Mucosa of descending colon (tissue), 3 donors: ENCODE results near the gene KLF17. TPM values are rescaled to one million over a fixed set of nuclear protein-coding genes. Genes with fewer than 3 reads are reported as not detected.
"Not testable (repeated sequence)": the region's sequence is repeated elsewhere in the genome, so short reads cannot be mapped to it uniquely, and the experiment has no call there.

ENCODE experiments used
- ATAC-seq: fragments of 200-7000 bp; cut with Tn5 transposase; one replicate; pipeline ENCODE4 v1.9.1; 2020; ENCODE audit warnings: mild to moderate bottlenecking, moderate library complexity
- DNase-seq, 3 donors: peaks; one replicate each; pipeline ENCODE4 v3.0.0-alpha.2; 2020
- H3K36me3 ChIP-seq: fragments of 200-600 bp; one replicate; pipeline ENCODE4 v1.8.0; 2021; ENCODE audit warnings: low read depth, mild to moderate bottlenecking
- H3K4me1 ChIP-seq: fragments of 200-600 bp; one replicate; pipeline ENCODE4 v1.8.0; 2021; ENCODE audit warnings: low read depth, mild to moderate bottlenecking
- H3K4me3 ChIP-seq: fragments of 200-600 bp; one replicate; pipeline ENCODE4 v1.8.0; 2021; ENCODE audit warnings: mild to moderate bottlenecking
- H3K9me3 ChIP-seq: fragments of 200-600 bp; one replicate; pipeline ENCODE4 v1.8.0; 2021; ENCODE audit warnings: mild to moderate bottlenecking
- intact Hi-C, 2 donors: fragments of 100-400 bp; cut with DNase I in 1 of 2; cut with micrococcal nuclease in 1 of 2; formaldehyde crosslinking; loops; one replicate each; pipeline versions ENCODE4 v1.11.0 to v1.11.1; 2022; cut with DNase I, micrococcal nuclease
- total RNA-seq, 3 donors: library from RNA; stranded (reverse); fragmentation: NEBNext Ultra II Directional in 2 of 3; extraction: Animal tissue kit (Norgen Biotek cat#: 25700) in 2 of 3; gene quantifications; one replicate each; pipeline versions ENCODE4 v1.2.1 to v1.2.4, GENCODE V29; 2021 to 2023
- TF ChIP-seq, protein P1 (sequence below): fragments of 200-600 bp; IDR thresholded peaks from one replicate; pipeline ENCODE4 v1.8.0; 2022; ENCODE audit warnings: antibody characterized with exemption, mild to moderate bottlenecking
- donor health status: DM: no; HTN: no; CAD: no; lungs with moderate emphysema.
- donor health status: DM: no; HTN: no; CAD: no.
- donor health status: DM: no; HTN: yes; CAD: no.

The KLF17 gene
- total RNA-seq, 3 donors from 2014 or later: 0.13 TPM; not detected in 2

GRCh38 chr1:44110916-44111315 lies 7.7 kb upstream of the KLF17 start:
- TF ChIP-seq, protein P1, sequence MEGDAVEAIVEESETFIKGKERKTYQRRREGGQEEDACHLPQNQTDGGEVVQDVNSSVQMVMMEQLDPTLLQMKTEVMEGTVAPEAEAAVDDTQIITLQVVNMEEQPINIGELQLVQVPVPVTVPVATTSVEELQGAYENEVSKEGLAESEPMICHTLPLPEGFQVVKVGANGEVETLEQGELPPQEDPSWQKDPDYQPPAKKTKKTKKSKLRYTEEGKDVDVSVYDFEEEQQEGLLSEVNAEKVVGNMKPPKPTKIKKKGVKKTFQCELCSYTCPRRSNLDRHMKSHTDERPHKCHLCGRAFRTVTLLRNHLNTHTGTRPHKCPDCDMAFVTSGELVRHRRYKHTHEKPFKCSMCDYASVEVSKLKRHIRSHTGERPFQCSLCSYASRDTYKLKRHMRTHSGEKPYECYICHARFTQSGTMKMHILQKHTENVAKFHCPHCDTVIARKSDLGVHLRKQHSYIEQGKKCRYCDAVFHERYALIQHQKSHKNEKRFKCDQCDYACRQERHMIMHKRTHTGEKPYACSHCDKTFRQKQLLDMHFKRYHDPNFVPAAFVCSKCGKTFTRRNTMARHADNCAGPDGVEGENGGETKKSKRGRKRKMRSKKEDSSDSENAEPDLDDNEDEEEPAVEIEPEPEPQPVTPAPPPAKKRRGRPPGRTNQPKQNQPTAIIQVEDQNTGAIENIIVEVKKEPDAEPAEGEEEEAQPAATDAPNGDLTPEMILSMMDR: no peak
- H3K4me3 ChIP-seq: no peak overlapping the region
- H3K4me1 ChIP-seq: no peaks in the 10 kb centered on the region
- no peaks in the 10 kb centered on the region for H3K36me3 ChIP-seq
- intact Hi-C loops: no loop called here
- ATAC-seq (no peak), DNase-seq (no peak)
- no peaks in the 10 kb centered on the region for H3K9me3 ChIP-seq

- Histone ChIP-seq H3K36me3 (no peaks in the 10 kb centered on the region), H3K4me1 (no peaks in the 10 kb centered on the region), H3K4me3 (no peak overlapping the region), H3K9me3 (no peaks in the 10 kb centered on the region)
- ATAC-seq (no peak), DNase-seq (no peak)
- TF ChIP-seq, protein P1: no peak
- intact Hi-C loops: no loop called here
Observed at GRCh38 chr1:44111861-44112260, 6.8 kb upstream of the KLF17 start.

- DNase-seq (no peak), ATAC-seq (no peak)
- Histone ChIP-seq H3K9me3 (no peaks in the 10 kb centered on the region), H3K36me3 (no peaks in the 10 kb centered on the region), H3K4me1 (no peaks in the 10 kb centered on the region), H3K4me3 (no peak overlapping the region)
- TF ChIP-seq, protein P1: no peak
- intact Hi-C loops: no loop called here
Observed at GRCh38 chr1:44112486-44112885, 6.1 kb upstream of the KLF17 start.

DNA sequence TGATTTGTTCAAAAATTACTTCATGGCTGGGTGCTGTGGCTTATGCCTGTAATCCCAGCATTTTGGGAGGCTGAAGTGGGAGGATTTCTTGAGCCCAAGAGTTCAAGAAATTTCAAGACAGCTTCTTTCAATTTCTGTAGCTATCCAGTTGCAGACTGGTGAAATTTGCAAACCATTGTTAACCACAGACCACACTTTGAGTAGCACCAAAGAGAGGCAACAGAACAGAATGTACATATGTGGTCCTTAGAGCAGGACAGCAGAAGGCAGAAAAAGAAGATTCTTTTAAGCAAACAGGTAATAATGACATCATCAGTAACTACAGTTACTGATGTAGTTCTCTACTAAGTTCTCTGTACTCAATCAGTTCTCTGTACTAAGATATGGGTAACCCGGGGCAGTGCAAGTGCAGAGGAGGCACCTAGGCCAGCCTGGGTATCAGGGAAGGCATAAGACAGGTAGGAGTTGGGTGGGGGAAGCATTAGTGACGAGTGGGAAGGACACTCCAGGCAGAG lies 5.5 kb upstream of the KLF17 start:
- no peak for DNase-seq
- no peak for ATAC-seq
- intact Hi-C loops: no loop called here
- H3K4me1 ChIP-seq: no peaks in the 10 kb centered on the region
- H3K4me3 ChIP-seq: no peak overlapping the region
- no peaks in the 10 kb centered on the region for H3K36me3 ChIP-seq
- no peaks in the 10 kb centered on the region for H3K9me3 ChIP-seq
- TF ChIP-seq, protein P1: no peak

DNA sequence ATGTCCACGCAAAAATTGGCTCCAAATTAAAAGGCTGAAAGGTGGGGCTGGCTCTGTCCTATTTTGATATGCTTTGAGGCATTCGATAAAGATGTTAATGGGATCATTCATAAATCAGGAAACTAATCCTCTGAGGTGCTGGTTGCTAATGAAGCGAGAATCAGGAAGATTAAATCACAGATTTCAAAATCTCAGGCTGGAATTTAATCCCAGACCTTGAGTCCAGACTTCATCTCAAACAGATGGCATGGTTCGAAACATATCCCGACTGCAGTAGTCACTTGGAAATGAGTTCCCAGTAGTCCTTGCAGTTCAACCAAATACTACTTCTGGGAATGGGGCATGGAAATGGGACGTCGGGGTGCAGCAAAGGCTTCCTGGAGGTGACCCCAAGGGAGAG lies 4.5 kb upstream of the KLF17 start:
- Histone ChIP-seq H3K4me3 (no peak overlapping the region), H3K4me1 (no peaks in the 10 kb centered on the region), H3K9me3 (no peaks in the 10 kb centered on the region), H3K36me3 (no peaks in the 10 kb centered on the region)
- DNase-seq (no peak), ATAC-seq (no peak)
- intact Hi-C loops: no loop called here
- TF ChIP-seq, protein P1: no peak

- intact Hi-C loops, H3K9me3 ChIP-seq, H3K4me3 ChIP-seq, DNase-seq, H3K36me3 ChIP-seq, ATAC-seq, H3K4me1 ChIP-seq: not testable (repeated sequence)
Observed at GRCh38 chr1:44117272-44117671, 1.3 kb upstream of the KLF17 start.
